ENCODE measurements around the gene MLPH. TPM values are rescaled to one million over a fixed set of nuclear protein-coding genes. Genes with fewer than 3 reads are reported as not detected.

MLPH gene
- total RNA-seq, 1 donor from 2014 or later, result 73.5 TPM

DNA sequence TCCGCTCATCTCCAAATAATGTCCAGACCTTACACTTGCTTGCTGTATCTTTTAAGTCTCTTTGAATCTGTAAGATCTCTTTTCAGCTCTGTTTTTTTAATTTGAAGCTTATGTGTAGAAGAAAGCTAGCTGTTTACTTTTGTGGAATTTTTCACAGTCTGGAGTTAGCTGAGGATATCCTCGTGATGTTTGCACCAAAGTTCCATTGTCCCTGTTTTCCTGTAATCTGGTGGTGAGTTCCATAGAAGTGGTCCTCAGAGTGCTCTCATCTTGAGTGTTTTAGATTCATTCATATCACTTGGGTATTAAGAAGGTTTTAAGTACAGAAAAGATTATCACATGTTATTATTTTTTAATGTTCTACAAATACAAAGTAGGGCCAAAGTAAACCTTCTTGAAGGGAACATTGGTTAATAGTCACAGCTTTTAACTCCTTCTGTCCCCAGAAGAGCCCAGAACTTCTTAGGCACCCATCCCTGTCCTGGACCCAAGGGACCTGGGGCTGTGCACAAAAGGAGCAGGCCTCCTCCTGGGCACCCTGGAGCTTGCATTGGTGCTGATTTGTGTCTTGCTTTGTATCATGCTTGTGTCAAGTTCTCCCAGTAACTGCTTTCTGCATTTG lies 15.0 kb downstream of the MLPH start:
- TF ChIP-seq, protein P1, sequence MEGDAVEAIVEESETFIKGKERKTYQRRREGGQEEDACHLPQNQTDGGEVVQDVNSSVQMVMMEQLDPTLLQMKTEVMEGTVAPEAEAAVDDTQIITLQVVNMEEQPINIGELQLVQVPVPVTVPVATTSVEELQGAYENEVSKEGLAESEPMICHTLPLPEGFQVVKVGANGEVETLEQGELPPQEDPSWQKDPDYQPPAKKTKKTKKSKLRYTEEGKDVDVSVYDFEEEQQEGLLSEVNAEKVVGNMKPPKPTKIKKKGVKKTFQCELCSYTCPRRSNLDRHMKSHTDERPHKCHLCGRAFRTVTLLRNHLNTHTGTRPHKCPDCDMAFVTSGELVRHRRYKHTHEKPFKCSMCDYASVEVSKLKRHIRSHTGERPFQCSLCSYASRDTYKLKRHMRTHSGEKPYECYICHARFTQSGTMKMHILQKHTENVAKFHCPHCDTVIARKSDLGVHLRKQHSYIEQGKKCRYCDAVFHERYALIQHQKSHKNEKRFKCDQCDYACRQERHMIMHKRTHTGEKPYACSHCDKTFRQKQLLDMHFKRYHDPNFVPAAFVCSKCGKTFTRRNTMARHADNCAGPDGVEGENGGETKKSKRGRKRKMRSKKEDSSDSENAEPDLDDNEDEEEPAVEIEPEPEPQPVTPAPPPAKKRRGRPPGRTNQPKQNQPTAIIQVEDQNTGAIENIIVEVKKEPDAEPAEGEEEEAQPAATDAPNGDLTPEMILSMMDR (IDR thresholded peaks at IDR 0.05; ENCODE audit: borderline replicate concordance), result no peak
- H3K4me3 ChIP-seq, result no peak overlapping the region
- no peaks in the 10 kb centered on the region for H3K9me3 ChIP-seq (replicated peaks)
- DNase-seq, result no peak
- H3K4me1 ChIP-seq, result peaks cover 25% of the 10 kb centered on the region
- intact Hi-C loops (cut with micrococcal nuclease), result no loop called here
- H3K36me3 ChIP-seq, result peaks cover 17% of the 10 kb centered on the region
- H3K27ac ChIP-seq (replicated peaks), result peak overlapping the region; percentile 18
- H3K27me3 ChIP-seq (ENCODE audit: low read depth), result no peaks in the 10 kb centered on the region

- DNase-seq, result no peak
- H3K27ac ChIP-seq (replicated peaks), result no peak overlapping the region
- TF ChIP-seq, protein P1 (IDR thresholded peaks at IDR 0.05; ENCODE audit: borderline replicate concordance), result no peak
Measured at GRCh38 chr2:237503201-237503600, 16.1 kb downstream of the MLPH start.

GRCh38 chr2:237505188-237505939 lies 18.3 kb downstream of the MLPH start:
- Histone ChIP-seq H3K27ac (replicated peaks) (no peak overlapping the region), H3K4me3 (no peak overlapping the region), H3K9me3 (replicated peaks) (no peaks in the 10 kb centered on the region), H3K4me1 (peaks cover 57% of the 10 kb centered on the region), H3K27me3 (ENCODE audit: low read depth) (no peaks in the 10 kb centered on the region), H3K36me3 (peaks cover 9% of the 10 kb centered on the region)
- intact Hi-C loops (cut with micrococcal nuclease), result no loop called here
- TF ChIP-seq, protein P1 (IDR thresholded peaks at IDR 0.05; ENCODE audit: borderline replicate concordance), result no peak
- DNase-seq, result no peak

More at GRCh38 chr2:237503201-237503600, 16.1 kb downstream of the MLPH start:
- no peaks in the 10 kb centered on the region for H3K27me3 ChIP-seq (ENCODE audit: low read depth)
- H3K36me3 ChIP-seq, result peaks cover 9% of the 10 kb centered on the region
- H3K4me3 ChIP-seq, result no peak overlapping the region
- intact Hi-C loops (cut with micrococcal nuclease), result no loop called here
- H3K4me1 ChIP-seq, result peaks cover 36% of the 10 kb centered on the region
- no peaks in the 10 kb centered on the region for H3K9me3 ChIP-seq (replicated peaks)

GRCh38 chr2:237507512-237507911 lies 20.5 kb downstream of the MLPH start:
- Histone ChIP-seq H3K27ac (replicated peaks) (no peak overlapping the region), H3K4me3 (no peak overlapping the region), H3K4me1 (peaks cover 61% of the 10 kb centered on the region), H3K27me3 (ENCODE audit: low read depth) (no peaks in the 10 kb centered on the region), H3K9me3 (replicated peaks) (no peaks in the 10 kb centered on the region), H3K36me3 (peaks cover 13% of the 10 kb centered on the region)
- intact Hi-C loops (cut with micrococcal nuclease), result no loop called here
- DNase-seq, result no peak
- TF ChIP-seq, protein P1 (IDR thresholded peaks at IDR 0.05; ENCODE audit: borderline replicate concordance), result no peak

- Histone ChIP-seq H3K4me1 (peaks cover 68% of the 10 kb centered on the region), H3K27ac (replicated peaks) (no peak overlapping the region), H3K4me3 (no peak overlapping the region), H3K9me3 (replicated peaks) (no peaks in the 10 kb centered on the region), H3K27me3 (ENCODE audit: low read depth) (no peaks in the 10 kb centered on the region), H3K36me3 (peaks cover 13% of the 10 kb centered on the region)
- intact Hi-C loops (cut with micrococcal nuclease), result no loop called here
- DNase-seq, result no peak
- TF ChIP-seq, protein P1 (IDR thresholded peaks at IDR 0.05; ENCODE audit: borderline replicate concordance), result no peak
Measured at GRCh38 chr2:237508361-237508760, 21.3 kb downstream of the MLPH start.

All from left ventricle myocardium inferior (tissue), 1 donor.